Activated T-helper 2 cell treated with anti-CD3 and anti-CD28 coated beads, Interferon-gamma antibody, Interleukin-2, Interleukin-4, amounts not matched to agents 10 μg/mL and 5 μg/mL and 100 μg/mL, durations not matched to agents 14 hours and 24 hours and 36 hours (primary cell): ENCODE results near the gene GGT5. TPM values are rescaled to one million over a fixed set of nuclear protein-coding genes. Genes with fewer than 3 reads are reported as not detected.
"Not testable (repeated sequence)": the region's sequence is repeated elsewhere in the genome, so short reads cannot be mapped to it uniquely, and the experiment has no call there.

Experiments used
- DNase-seq: peaks from one replicate; pipeline ENCODE4 v3.0.0; 2021; ENCODE audit warnings: low spot score
- H3K27ac Mint-ChIP-seq: one replicate; pipeline ENCODE4 v1.8.0; 2021; ENCODE audit warnings: mixed read lengths
- H3K27me3 Mint-ChIP-seq: one replicate; pipeline ENCODE4 v1.8.0; 2021; ENCODE audit warnings: low read depth, mixed read lengths
- H3K36me3 Mint-ChIP-seq: one replicate; pipeline ENCODE4 v1.8.0; 2021; ENCODE audit warnings: low read depth, mixed read lengths
- H3K4me1 Mint-ChIP-seq: one replicate; pipeline ENCODE4 v1.8.0; 2021; ENCODE audit warnings: low read depth, mixed read lengths
- H3K4me3 Mint-ChIP-seq: one replicate; pipeline ENCODE4 v1.8.0; 2021; ENCODE audit warnings: low read depth, mild to moderate bottlenecking, moderate library complexity, mixed read lengths
- H3K9me3 Mint-ChIP-seq: one replicate; pipeline ENCODE4 v1.8.0; 2021; ENCODE audit warnings: mixed read lengths
- intact Hi-C: fragments of 100-400 bp; cut with micrococcal nuclease; formaldehyde crosslinking; loops from one replicate; pipeline ENCODE4 v1.15.1; 2023
- total RNA-seq: library from RNA; stranded (reverse); gene quantifications from 2 replicates; pipeline ENCODE4 v1.2.3, GENCODE V29; 2022

Gene GGT5
- total RNA-seq, 1 donor from 2014 or later = 0.05 TPM

DNA sequence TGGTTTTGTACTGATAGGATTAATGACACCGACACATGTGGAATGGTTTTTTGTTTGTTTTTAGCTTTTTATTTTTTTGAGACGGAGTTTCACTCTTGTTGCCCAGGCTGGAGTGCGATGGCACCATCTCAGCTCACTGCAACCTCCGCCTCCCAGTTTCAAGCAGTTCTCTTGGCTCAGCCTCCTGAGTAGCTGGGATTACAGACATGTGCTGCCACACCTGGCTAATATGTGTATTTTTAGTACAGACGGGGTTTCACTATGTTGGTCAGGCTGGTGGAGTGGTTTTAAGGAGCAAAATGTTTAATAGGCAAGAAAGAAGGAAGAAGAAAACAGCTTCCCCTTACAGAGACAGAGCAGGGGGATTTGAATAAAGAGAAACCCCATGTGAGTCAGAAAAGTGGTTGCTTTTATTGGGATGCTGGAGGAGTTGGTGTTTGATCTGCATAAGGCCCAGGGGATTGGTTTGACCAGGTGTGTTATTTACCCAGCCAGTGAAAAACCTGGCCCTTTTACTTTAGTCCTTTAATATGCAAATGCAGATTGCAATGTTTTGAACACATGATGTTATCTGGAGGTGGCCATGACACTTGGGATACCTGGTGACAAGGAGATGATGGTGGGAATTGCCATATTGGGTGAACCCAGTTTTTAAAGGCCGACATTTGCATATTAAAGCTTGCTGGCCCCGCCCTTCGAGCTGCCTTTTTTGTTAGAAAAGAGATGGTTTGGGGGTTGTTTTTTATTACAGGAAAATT, 39.3 kb downstream of the GGT5 start:
- Mint-ChIP-seq H3K36me3 (no peaks in the 10 kb centered on the region), H3K4me1 (peaks cover 41% of the 10 kb centered on the region), H3K27ac (no peak overlapping the region), H3K4me3 (no peak overlapping the region), H3K27me3 (peaks cover 1% of the 10 kb centered on the region), H3K9me3 (no peaks in the 10 kb centered on the region)
- intact Hi-C loops = no loop called here
- DNase-seq = no peak

DNA sequence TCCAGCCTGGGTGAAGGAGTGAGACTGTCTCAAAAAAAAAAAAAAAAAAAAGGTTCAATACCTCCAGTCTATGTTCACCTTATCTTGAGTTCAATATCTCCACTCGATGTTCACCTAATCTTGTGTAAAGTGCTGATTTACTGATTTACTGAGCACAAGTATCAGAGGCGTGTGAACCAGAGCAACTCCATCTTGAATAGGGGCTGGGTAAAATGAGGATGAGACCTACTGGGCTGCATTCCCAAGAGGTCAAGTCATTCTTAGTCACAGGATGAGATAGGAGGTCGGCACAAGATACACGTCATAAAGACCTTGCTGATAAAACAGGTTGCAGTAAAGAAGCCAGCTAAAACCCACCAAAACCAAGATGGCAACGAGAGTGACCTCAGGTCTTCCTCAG, 41.0 kb downstream of the GGT5 start:
- intact Hi-C loops, H3K9me3 Mint-ChIP-seq, H3K4me3 Mint-ChIP-seq, H3K27ac Mint-ChIP-seq, H3K27me3 Mint-ChIP-seq, H3K36me3 Mint-ChIP-seq, DNase-seq: not testable (repeated sequence)
- H3K4me1 Mint-ChIP-seq = peaks cover 34% of the 10 kb centered on the region

DNA sequence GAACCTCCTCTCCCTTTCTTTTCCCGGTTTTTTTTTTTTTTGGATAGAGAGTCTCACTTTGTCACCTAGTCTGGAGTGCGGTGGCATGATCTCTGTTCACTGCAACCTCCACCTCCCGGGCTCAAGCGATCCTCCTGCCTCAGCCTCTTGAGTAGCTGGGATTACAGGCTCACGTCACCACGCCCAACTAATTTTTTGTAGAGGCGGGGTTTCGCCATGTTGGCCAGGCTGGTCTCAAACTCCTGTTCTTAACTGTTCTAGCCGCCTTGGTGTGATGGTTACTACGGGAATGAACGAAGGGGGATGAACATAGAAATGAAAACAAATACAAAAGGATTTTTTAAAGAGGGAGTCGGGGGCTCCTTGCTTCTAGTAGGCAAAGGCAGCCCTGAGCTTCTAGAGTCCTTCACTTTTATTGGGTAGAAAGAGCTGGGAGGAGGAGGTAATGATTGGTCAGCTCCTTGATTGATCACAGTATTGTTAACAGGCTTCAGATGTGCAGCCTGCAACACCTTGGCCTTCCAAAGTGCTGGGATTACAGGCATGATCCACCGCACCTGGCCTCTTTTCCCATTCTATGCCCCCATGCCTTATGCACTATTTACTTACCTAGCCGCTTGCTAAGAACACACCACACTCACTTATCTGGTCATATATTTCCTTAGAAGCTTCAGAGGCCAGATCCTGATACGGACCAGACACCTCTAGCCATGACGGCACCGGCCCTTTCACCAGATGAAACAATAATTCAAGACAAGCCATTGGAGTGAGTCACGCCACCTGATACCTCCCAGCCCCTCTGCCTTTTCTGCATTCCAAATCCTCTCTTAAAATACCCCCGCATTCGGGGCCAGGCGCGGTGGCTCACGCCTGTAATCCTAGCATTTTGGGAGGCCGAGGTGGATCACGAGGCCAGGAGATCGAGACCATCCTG, 42.9 kb downstream of the GGT5 start:
- H3K4me3 Mint-ChIP-seq = no peak overlapping the region
- peaks cover 1% of the 10 kb centered on the region for H3K27me3 Mint-ChIP-seq
- no peaks in the 10 kb centered on the region for H3K9me3 Mint-ChIP-seq
- no peak for DNase-seq
- peaks cover 36% of the 10 kb centered on the region for H3K4me1 Mint-ChIP-seq
- H3K27ac Mint-ChIP-seq = no peak overlapping the region
- H3K36me3 Mint-ChIP-seq = no peaks in the 10 kb centered on the region
- intact Hi-C loops = no loop called here

DNA sequence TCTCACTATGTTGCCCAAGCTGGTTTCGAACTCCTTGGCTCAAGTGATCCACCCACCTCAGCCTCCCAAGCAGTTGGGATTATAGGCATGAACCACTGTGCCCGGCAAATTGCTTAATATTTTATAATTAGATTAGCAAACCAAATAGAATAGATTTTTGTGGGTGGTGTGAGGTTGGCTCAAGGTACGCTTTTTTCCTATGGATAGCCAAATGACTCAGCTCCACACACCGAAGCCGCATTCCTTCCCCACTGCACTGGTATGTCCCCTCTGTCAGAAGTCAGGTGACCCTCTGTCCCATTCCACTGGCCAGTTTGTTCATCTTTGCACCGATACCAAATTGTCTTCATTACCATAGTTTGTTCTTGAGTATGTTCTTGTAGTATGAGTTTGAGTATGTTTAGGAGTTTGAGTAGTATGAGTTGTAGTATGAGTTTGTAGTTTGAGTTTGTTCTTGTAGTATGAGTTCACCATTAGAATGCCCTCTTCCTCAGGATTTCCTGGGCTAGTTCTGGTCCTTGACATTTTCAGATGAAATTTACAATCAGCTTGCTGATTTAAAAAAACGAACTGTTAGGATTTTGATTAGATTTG, 44.2 kb downstream of the GGT5 start:
- no peak for DNase-seq

DNA sequence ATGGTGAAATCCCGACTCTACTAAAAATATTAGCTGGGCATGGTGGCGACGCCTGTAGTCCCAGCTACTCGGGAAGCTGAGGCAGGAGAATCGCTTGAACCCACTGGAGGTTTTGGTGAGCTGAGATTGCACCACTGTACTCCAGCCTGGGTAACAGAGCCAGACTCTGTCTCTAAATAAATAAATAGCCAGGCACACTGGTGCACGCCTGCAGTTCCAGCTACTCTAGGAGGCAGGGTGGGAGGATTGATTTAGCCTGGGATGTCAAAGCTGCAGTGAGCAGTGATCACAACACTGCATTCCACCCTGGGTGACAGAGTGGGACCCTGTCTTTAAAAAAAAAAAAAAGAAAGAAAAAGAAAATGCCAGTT, 46.2 kb downstream of the GGT5 start:
- no peak overlapping the region for H3K4me3 Mint-ChIP-seq
- H3K4me1 Mint-ChIP-seq = peaks cover 30% of the 10 kb centered on the region
- intact Hi-C loops = loop anchor here (1.0 kb wide), 1 partner anchor 9 kb away; no protein-coding TSS in a partner anchor
- H3K36me3 Mint-ChIP-seq = no peaks in the 10 kb centered on the region
- no peak overlapping the region for H3K27ac Mint-ChIP-seq
- DNase-seq = no peak
- H3K9me3 Mint-ChIP-seq = no peaks in the 10 kb centered on the region
- no peaks in the 10 kb centered on the region for H3K27me3 Mint-ChIP-seq

More for the DNA sequence above, 44.2 kb downstream of the GGT5 start:
- no peak overlapping the region for H3K4me3 Mint-ChIP-seq
- no peaks in the 10 kb centered on the region for H3K36me3 Mint-ChIP-seq
- peaks cover 1% of the 10 kb centered on the region for H3K27me3 Mint-ChIP-seq
- intact Hi-C loops = no loop called here
- no peaks in the 10 kb centered on the region for H3K9me3 Mint-ChIP-seq
- H3K4me1 Mint-ChIP-seq = peaks cover 40% of the 10 kb centered on the region
- H3K27ac Mint-ChIP-seq = peak overlapping the region; percentile 38

DNA sequence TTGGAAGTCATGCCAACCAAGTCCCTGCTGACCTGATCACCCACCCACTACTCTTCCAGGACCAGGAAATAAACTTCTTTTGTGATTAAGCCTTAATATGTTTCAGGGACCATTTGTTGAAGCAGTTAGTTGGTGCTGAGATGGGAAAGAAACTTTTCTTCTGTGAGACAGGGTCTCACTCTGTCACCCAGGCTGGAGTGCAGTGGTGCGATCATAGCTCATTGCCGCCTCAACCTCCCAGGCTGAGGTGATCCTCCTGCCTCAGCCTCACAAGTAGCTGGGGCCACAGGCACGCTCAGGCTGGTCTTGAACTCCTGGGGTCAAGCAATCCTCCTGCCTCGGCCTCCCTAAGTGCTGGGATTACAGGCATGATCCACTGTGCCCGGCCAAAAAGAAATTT, 53.0 kb downstream of the GGT5 start:
- Mint-ChIP-seq H3K9me3 (no peaks in the 10 kb centered on the region), H3K36me3 (no peaks in the 10 kb centered on the region), H3K27ac (no peak overlapping the region), H3K27me3 (no peaks in the 10 kb centered on the region), H3K4me3 (no peak overlapping the region), H3K4me1 (peaks cover 19% of the 10 kb centered on the region)
- intact Hi-C loops = no loop called here
- DNase-seq = no peak

DNA sequence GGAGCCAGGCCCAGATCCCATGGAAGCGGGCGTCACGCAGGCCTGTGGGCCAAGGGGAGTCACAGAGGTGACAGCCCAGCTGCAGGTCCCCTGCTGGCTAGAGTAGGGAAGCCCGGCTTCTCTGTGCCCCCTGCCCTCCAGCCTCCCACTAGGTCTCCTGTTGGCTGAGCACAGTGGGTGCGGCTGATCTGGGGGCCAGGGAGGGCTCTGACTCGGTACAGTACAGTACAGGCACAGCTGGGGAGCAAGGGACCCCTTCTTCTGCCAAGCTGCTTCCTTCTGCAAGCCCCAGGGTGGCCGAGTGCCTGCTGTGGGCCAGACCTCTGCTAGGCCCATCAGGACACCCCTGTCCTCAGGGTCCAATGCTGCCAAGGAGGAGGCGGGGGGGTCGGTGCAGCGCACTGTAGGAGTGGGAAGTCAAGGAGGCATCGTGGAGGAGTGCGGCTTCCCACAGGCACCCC, 53.5 kb downstream of the GGT5 start:
- no peaks in the 10 kb centered on the region for H3K36me3 Mint-ChIP-seq
- DNase-seq = no peak
- intact Hi-C loops = no loop called here
- H3K27ac Mint-ChIP-seq = no peak overlapping the region
- H3K4me3 Mint-ChIP-seq = no peak overlapping the region
- H3K9me3 Mint-ChIP-seq = no peaks in the 10 kb centered on the region
- H3K27me3 Mint-ChIP-seq = no peaks in the 10 kb centered on the region
- peaks cover 15% of the 10 kb centered on the region for H3K4me1 Mint-ChIP-seq

DNA sequence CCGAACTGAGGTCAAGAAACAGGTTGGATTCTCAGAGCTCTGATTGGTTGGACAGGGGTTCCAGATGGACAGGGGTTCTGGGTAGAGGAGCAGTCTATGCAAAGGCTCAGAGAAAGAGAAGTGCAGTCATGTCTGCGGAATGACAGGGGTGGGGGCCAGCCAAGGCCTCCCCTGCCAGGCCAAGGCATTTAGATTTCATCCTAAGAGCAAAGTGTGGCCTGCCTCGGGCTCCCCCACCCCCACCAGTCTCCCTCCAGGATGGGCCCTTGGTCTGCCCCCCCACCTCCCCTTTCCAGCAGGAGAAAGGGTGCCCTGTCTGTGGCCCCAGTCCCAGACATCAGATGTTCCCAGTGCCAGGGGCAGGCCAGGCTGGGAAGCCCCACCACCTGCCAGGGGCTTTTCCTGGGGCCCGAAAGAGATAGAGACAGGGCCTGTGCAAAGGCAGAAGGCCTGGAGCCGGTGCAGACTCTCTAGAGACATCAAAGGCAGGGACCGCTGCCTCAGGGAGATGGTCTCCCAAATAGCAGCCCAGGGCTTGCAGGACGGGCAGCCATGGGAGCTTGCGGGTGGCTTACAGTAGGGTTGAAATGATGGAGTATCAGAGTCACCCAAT, 54.2 kb downstream of the GGT5 start:
- H3K9me3 Mint-ChIP-seq = no peaks in the 10 kb centered on the region
- peaks cover 7% of the 10 kb centered on the region for H3K4me1 Mint-ChIP-seq
- no peaks in the 10 kb centered on the region for H3K27me3 Mint-ChIP-seq
- no peak overlapping the region for H3K4me3 Mint-ChIP-seq
- no peaks in the 10 kb centered on the region for H3K36me3 Mint-ChIP-seq
- H3K27ac Mint-ChIP-seq = no peak overlapping the region
- no peak for DNase-seq
- intact Hi-C loops = no loop called here

DNA sequence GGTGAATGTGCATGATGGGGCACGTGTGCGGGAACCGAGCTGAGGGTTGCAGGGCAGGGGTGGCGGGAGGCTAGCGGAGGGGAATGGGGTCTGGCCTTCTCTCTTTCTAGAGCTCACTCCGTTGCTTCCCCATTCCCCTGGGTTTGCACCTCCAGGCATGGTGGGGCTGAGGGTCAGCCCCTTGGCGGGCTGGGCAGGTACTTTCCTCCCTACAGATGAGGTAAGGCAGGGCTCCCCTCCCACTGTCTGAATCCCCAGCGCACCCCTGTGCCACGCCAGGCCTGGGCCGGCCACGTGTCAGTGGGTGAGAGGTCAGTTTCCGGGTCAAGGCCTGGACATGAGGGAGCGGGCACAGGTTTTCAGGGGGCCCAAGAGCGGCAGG, 54.7 kb downstream of the GGT5 start:
- Mint-ChIP-seq H3K4me1 (peaks cover 5% of the 10 kb centered on the region), H3K27me3 (no peaks in the 10 kb centered on the region), H3K9me3 (no peaks in the 10 kb centered on the region), H3K36me3 (no peaks in the 10 kb centered on the region), H3K27ac (no peak overlapping the region), H3K4me3 (no peak overlapping the region)
- DNase-seq = no peak
- intact Hi-C loops = no loop called here

DNA sequence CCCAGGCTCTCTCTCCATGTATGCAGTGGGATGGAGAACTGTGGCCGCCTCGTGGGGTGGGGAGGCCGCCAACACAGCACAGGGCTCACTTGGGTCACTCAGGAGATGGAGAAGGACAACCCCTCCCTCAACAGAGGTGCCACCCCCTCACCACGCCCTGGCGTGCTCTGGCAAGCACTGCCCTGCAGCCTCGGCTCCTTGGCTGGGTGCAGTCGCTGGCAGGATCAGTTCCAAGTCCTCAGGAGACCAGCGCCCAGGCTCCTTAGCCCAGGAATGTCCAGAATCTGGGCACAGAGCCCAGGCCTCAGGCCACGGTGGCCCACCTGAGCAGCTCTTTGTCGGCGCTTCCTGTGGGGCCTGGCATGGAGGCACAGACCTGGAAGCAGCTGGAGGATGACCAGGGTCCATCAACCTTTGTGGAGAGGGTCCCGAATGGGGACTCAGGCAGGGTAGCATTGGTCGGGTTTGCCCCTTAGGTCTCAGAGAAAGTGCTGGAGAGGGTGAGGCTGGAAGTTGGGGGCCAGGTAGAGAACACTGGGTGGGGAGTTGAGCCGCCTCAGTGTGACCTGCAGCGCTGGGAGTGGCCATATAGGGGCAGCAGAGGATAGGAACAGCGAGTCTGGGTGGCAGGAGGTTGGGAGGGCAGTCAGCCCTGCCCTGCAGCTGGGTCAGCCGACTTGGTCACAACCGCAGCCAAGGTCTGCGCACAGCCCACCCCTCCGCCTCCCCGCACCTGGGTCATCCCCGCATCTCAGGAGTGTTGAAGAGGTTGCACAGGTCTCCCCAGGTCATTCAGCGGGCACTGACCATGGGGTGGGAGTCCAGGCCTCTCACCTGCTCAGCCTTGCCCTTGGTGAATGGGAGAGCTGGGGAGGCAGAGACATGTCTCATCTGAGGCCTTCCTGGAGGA, 55.4 kb downstream of the GGT5 start:
- peak overlapping the region; percentile 82 for H3K27ac Mint-ChIP-seq
- H3K27me3 Mint-ChIP-seq = no peaks in the 10 kb centered on the region
- peaks cover 5% of the 10 kb centered on the region for H3K4me1 Mint-ChIP-seq
- DNase-seq = peak; percentile 55
- intact Hi-C loops = loop anchor here (1.0 to 2.0 kb wide), 2 partner anchors 42 to 57 kb away; no protein-coding TSS in a partner anchor
- no peaks in the 10 kb centered on the region for H3K9me3 Mint-ChIP-seq
- H3K4me3 Mint-ChIP-seq = no peak overlapping the region
- no peaks in the 10 kb centered on the region for H3K36me3 Mint-ChIP-seq

DNA sequence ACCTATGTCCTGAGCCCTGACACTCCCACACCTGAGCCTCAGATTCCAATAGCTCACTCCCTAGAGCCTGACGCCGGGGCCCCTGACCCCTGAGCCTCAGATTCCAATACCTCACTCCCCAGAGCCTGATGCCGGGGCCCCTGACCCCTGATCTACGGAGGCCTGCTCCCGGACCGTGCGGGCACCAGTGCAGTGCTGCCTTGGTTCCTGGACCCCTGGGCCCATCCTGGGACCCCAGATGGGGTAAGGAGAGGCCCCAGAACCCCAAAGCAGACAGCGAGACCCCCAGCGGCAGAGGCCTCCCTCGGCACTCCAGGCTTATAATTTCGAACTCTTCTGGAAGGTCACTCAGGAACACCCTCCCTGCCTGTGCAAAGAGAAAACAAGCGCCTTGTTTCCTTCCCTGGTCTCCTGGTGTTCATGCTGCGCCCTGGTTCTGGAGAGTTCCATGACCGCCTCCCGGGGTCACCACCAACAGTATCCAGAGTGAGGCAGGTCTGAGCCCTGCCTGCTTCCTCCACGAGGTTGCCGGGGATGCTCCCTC, 56.1 kb downstream of the GGT5 start:
- no peaks in the 10 kb centered on the region for H3K27me3 Mint-ChIP-seq
- H3K4me3 Mint-ChIP-seq = no peak overlapping the region
- H3K9me3 Mint-ChIP-seq = no peaks in the 10 kb centered on the region
- H3K4me1 Mint-ChIP-seq = peaks cover 5% of the 10 kb centered on the region
- intact Hi-C loops = loop anchor here (1.0 to 2.0 kb wide), 2 partner anchors 43 to 58 kb away; no protein-coding TSS in a partner anchor
- no peaks in the 10 kb centered on the region for H3K36me3 Mint-ChIP-seq
- DNase-seq = no peak
- no peak overlapping the region for H3K27ac Mint-ChIP-seq
